Measurements from ENCODE around the gene LARGE1. TPM values are rescaled to one million over a fixed set of nuclear protein-coding genes. Genes with fewer than 3 reads are reported as not detected.

Gene LARGE1
- total and polyA plus RNA-seq, 11 donors: 31.2 to 211 (median 129) TPM

DNA sequence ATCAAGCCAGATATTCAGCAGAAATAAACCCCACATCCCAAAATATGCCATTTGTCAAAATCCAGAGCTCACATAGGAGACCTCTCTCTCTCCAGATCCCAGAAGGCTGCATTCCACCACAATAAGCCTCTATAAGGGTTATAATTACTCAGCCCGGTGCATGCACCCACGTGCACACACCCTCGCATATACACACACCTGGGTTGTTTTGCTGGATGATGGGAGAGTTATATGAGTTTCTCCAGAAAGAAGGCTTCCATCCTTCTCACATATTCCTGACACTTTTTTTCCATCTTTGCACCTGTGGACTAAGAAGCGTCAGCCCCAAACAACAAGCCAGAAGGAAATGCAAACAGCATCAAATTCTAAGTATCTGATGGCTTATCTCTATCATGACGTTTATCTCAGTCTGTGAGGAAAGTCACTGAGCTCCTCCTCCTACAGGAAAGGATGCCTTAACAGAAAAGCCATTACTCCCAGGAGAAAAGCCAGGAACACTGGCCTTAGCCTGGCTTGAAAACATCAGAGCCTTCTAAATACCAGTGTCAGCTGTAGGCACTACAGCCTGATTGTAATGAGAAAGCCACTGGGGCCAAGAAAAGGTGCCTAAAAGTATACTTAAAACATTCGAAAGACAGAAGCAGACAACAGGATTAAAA, 253.2 kb downstream of the LARGE1 start:
- Histone ChIP-seq H3K9me3 (no peaks in the 10 kb centered on the region), H3K27ac (peak overlapping the region in 4 of 12 donors; percentile 5 to 28 (median 20)), H3K36me3 (no peaks in the 10 kb centered on the region), H3K27me3 (no peaks in the 10 kb centered on the region), H3K4me1 (peaks cover 7 to 57% (median 39%) of the 10 kb centered on the region in 12 donors), H3K4me3 (no peak overlapping the region)
- intact Hi-C loops (cut with DNase I): no loop called here
- ATAC-seq (peak in 3 of 4 donors; percentile 14 to 64 (median 38)), DNase-seq (no peak)
- WGBS, 4 donors: 28 to 37% (median 31%) methylated on average over 6 of the region's 6 CpGs
- TF ChIP-seq, protein P1, sequence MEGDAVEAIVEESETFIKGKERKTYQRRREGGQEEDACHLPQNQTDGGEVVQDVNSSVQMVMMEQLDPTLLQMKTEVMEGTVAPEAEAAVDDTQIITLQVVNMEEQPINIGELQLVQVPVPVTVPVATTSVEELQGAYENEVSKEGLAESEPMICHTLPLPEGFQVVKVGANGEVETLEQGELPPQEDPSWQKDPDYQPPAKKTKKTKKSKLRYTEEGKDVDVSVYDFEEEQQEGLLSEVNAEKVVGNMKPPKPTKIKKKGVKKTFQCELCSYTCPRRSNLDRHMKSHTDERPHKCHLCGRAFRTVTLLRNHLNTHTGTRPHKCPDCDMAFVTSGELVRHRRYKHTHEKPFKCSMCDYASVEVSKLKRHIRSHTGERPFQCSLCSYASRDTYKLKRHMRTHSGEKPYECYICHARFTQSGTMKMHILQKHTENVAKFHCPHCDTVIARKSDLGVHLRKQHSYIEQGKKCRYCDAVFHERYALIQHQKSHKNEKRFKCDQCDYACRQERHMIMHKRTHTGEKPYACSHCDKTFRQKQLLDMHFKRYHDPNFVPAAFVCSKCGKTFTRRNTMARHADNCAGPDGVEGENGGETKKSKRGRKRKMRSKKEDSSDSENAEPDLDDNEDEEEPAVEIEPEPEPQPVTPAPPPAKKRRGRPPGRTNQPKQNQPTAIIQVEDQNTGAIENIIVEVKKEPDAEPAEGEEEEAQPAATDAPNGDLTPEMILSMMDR (IDR thresholded peaks at IDR 0.05): no peak
- TF ChIP-seq POLR2A (IDR thresholded peaks at IDR 0.05): no peak

DNA sequence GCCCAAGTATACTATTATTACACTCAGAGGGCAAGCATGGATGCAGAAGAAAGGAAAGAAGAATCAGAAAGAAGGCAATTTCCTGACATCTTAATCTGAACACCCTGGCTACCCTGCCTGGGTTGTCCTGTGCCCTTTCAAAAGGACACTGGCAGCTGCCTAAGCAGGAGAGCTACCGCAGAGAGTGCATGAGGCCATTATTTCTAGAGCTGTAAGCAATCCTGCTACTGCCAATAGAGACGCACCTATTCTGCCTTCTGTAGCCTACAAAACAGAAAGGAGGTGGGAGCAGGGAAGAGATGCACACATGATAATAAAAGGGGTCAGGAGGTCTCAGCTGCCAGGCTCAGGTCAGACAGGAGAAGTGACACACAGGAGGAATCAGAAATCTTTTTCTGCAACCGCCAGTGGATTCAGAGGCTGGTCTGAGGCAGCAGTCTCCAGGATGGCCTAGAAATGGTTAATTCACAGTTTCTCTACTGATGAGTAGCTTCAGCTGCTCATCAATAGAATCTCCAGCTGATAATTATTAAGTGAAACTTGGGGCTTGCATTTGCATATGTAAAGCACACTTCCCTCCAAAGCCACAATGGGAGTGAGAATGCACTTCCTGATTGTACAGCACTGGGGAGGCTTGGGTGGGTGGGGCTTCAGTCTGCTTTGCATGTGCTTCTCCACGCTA, 253.9 kb downstream of the LARGE1 start:
- ATAC-seq (peak in 2 of 4 donors; percentile 41 to 57), DNase-seq (no peak)
- Histone ChIP-seq H3K4me1 (peaks cover 7 to 57% (median 39%) of the 10 kb centered on the region in 12 donors), H3K9me3 (no peaks in the 10 kb centered on the region), H3K36me3 (no peaks in the 10 kb centered on the region), H3K27me3 (no peaks in the 10 kb centered on the region), H3K4me3 (no peak overlapping the region), H3K27ac (peak overlapping the region in 3 of 12 donors; percentile 5 to 28 (median 25))
- intact Hi-C loops (cut with DNase I): no loop called here
- WGBS, 4 donors: 51 to 63% (median 56%) methylated on average over 4 of the region's 4 CpGs
- TF ChIP-seq, protein P1 (IDR thresholded peaks at IDR 0.05): no peak
- TF ChIP-seq POLR2A (IDR thresholded peaks at IDR 0.05): no peak

DNA sequence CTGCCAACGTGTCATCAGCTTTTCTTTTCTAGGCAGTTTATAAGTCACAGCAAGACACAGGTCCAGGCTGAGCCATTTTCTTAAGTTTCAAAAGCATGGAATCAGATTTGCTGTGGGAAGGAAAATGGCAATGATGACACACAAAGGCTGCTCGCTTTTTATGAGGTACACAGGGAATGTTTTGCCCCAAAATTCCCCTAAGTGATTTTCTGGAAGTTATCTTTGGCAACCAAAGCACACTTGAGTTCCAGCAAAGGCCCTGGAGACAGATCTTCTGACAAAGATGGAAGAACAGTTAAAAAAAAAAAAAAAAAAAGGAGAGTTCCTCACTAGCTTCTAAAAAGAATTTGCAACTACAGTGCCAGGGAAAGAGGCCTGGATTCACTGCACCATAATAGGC, 260.8 kb downstream of the LARGE1 start:
- H3K27me3 ChIP-seq: no peaks in the 10 kb centered on the region
- peak overlapping the region in 11 of 12 donors; percentile 16 to 74 (median 61) for H3K27ac ChIP-seq
- peaks cover 0 to 40% (median 12%) of the 10 kb centered on the region in 12 donors for H3K4me1 ChIP-seq
- intact Hi-C loops (cut with DNase I): loop anchor here in 4 of 10 donors (5.0 to 10.0 kb wide), 3 partner anchors 135 to 265 kb away; partner anchors contain the start of gene LARGE1 (in 4 of the 4)
- WGBS, 4 donors: 40 to 67% (median 49%) methylated on average over 2 of the region's 2 CpGs
- DNase-seq: peak in 2 of 5 donors; percentile 36
- H3K36me3 ChIP-seq: no peaks in the 10 kb centered on the region
- H3K4me3 ChIP-seq: no peak overlapping the region
- peaks cover 0 to 14% (median 0%) of the 10 kb centered on the region in 12 donors for H3K9me3 ChIP-seq
- no peak for TF ChIP-seq POLR2A (IDR thresholded peaks at IDR 0.05)
- TF ChIP-seq, protein P1 (IDR thresholded peaks at IDR 0.05): no peak
- ATAC-seq: peak in 2 of 4 donors; percentile 26 to 31

DNA sequence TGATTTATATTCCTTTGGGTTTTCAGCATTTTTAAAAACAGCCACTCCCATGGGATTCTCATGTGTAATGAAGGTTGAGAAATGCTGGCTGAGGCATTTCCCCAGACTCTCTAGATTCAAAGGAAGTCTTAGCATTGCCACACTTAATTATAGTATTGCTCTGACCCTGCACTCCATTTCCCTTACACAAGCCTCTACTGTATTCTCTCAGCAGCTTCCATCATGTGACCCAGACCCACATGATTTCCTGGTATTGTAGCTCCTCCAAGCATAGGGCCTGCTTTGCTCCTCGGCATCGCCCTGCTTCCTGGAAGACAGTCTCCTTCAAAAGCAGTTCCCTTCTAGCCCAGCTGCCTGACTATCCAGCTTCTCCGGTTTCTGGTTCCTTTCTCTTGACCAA, 261.5 kb downstream of the LARGE1 start:
- DNase-seq (peak in 4 of 5 donors; percentile 66 to 75 (median 69)), ATAC-seq (peak; percentile 49 to 91 (median 76))
- Histone ChIP-seq H3K4me1 (peaks cover 0 to 40% (median 12%) of the 10 kb centered on the region in 12 donors), H3K27ac (peak overlapping the region in 11 of 12 donors; percentile 16 to 74 (median 61)), H3K4me3 (no peak overlapping the region), H3K9me3 (peaks cover 0 to 14% (median 0%) of the 10 kb centered on the region in 12 donors), H3K36me3 (no peaks in the 10 kb centered on the region), H3K27me3 (no peaks in the 10 kb centered on the region)
- intact Hi-C loops (cut with DNase I): loop anchor here in 4 of 10 donors (5.0 to 10.0 kb wide), 3 partner anchors 134 to 266 kb away; partner anchors contain the start of gene LARGE1 (in 4 of the 4)
- 33 to 46% (median 38%) methylated on average over 3 of the region's 3 CpGs for WGBS, 4 donors
- no peak for TF ChIP-seq POLR2A (IDR thresholded peaks at IDR 0.05)
- TF ChIP-seq, protein P1 (IDR thresholded peaks at IDR 0.05): no peak
